GM12873 (cell line): ENCODE measurements around the gene LAMC3.

Source experiments
- TF ChIP-seq, protein P1 (sequence below): IDR thresholded peaks from 2 replicates; pipeline ENCODE4 v1.5.1; 2012; ENCODE audit warnings: low read depth, mild to moderate bottlenecking, moderate library complexity, low read length, control low read depth; ENCODE audit not compliant: insufficient read depth; ENCODE audit errors: missing control alignments

Gene LAMC3

DNA sequence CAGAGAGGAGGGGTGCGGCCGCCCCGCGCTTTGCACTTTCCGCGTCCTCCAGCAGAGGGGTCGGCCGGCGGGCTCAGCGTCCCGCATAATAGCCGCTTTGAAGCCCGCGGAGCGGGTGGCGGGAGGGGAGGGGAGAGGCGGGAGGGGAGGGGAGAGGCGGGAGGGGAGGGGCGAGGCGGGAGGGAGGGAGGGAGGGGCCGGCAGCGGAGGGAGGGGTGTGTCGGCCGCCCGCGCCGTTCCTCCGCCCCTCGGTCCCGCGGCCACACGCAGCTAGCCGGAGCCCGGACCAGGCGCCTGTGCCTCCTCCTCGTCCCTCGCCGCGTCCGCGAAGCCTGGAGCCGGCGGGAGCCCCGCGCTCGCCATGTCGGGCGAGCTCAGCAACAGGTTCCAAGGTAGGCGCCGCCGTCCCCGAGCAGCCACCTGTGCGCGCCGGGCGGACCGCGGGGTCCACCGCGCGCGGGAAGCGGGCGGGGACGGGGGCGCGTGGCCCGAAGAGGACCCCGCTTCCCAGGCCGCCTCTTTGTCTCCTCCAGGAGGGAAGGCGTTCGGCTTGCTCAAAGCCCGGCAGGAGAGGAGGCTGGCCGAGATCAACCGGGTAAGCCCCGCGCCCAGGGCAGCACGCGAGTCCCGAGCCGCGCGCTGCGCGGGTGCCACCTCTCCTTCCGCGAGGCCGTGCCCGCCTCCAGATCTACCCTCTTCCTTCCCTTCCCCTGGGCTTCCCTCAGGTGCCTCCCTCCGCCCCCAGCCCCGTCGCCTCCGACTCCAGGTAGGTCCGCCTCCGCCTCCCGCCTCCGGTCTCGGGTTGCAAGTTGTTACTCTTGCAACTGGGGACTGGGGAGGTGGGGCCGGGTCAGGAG lies 87.5 kb downstream of the LAMC3 start, which contains the start of gene AIF1L:
Gene AIF1L, plus strand, starts transcription at position 263 of the 857 bp plus-strand sequence. Its CDS starts 99 bp downstream, at position 362.
- TF ChIP-seq, protein P1, sequence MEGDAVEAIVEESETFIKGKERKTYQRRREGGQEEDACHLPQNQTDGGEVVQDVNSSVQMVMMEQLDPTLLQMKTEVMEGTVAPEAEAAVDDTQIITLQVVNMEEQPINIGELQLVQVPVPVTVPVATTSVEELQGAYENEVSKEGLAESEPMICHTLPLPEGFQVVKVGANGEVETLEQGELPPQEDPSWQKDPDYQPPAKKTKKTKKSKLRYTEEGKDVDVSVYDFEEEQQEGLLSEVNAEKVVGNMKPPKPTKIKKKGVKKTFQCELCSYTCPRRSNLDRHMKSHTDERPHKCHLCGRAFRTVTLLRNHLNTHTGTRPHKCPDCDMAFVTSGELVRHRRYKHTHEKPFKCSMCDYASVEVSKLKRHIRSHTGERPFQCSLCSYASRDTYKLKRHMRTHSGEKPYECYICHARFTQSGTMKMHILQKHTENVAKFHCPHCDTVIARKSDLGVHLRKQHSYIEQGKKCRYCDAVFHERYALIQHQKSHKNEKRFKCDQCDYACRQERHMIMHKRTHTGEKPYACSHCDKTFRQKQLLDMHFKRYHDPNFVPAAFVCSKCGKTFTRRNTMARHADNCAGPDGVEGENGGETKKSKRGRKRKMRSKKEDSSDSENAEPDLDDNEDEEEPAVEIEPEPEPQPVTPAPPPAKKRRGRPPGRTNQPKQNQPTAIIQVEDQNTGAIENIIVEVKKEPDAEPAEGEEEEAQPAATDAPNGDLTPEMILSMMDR, result no peak

DNA sequence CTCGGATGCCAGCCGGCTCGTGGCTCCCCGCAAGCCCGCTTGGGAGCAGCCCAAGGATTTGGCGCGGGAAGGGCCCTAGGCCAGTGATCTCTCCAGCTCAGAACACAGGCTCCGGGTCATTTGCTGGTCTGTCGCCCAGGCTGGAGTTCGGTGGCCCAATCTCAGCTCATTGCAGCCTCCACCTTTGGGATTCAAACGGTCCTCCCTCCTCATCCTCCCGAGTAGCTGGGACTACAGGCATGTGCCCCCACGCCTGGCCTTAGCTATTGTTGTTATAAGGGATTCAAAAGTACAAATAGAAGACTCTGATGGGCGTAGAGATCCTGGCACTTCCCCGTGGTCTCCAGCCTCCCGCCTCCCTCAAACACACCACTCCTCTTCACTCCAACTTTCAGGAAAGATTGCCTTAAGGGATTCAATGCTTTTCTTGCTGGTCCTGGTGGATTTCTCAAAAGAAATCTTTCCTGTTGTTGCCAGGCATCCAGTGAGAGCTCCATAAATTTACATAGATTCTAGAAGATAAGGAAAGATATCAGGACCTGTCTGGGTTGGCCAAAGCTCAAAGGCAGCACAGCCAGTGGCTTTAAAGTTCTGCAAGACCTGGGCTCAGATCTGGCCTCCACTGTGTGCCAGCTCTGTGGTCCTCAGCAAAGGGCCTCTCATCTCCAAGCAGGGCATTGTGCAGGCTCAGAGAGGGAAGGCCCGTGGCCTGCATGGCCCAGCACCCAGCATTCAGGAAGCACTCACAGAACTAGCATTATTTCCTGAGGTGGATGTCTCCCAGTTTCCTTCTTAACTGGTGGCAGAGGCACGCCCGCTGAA lies 88.4 kb downstream of the LAMC3 start:
- TF ChIP-seq, protein P1, result no peak

DNA sequence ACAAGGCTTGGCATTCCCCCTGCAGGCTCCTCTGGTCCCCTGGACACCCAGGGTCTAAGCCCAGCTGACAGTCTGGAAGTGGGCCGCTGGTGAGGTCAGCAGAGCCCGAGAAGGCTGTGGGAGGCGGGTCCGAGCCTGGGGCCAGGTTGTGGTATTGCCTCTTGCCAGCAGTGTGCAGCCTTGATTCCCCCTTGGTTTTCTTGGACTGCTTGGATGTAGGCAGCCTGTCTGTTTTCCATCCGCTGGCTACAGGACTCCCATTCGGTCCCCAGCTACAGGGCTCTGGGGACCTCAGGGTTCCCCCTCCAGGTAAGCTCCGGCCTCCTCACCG lies 88.9 kb downstream of the LAMC3 start:
- TF ChIP-seq, protein P1, result no peak

DNA sequence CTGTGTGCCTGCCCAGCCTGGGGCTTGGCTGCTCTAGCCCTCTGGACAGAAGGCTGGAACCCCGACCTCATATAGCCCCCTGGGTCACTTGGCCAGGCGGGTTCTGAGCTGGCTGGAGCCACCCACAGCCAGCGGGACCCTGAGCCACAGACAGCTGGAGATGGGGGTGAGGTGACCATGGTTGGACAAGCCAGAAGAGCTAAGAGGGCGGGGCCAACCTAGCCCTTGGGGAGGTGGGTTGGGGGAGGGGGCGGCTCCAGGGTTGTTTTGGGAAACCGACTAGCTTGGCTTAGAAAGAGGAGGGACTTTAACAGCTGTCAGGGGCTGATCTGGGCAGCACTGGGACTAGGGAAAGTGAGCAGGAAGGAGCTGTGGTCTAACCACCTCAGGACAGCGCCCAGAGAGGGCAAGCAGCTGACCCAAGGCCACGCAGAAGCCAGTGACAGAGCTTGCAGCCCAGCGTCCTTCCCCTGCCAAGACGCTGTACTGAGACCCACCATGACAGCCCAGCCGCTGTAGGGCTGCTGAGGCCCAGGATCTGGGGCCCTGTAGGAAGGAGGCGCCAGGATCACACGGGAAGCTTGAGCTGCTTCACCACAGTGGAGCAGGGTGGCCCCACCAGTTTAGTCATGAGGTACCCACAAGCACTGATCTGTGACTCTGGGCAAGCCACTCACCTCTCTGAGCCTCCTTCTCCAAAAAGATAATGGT lies 89.6 kb downstream of the LAMC3 start:
- TF ChIP-seq, protein P1, result no peak

DNA sequence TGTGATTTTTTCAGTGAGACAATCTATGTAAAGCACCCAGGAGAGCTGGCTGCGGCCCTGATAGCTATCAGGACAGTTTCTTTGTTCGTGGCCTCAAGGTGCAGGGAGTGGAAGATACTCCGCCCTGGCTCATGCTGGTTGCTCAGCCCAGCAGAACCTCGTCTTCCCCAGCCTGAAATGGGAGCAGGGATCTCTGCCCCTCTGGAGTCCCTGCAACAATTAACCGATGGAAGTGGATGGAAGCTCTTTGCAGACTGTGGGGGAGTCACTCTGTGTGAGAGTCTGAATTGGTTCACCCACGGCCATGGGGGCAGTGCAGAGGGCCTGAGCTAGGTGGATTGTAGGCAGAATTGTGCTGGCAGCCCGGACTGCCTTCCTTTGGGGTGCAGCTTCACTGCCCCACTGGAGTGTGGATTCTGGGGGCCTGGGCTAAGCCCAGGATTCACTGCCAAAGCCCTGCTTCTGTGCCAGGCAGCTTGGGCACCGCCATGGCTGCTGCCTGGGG lies 90.2 kb downstream of the LAMC3 start:
- TF ChIP-seq, protein P1, result no peak

DNA sequence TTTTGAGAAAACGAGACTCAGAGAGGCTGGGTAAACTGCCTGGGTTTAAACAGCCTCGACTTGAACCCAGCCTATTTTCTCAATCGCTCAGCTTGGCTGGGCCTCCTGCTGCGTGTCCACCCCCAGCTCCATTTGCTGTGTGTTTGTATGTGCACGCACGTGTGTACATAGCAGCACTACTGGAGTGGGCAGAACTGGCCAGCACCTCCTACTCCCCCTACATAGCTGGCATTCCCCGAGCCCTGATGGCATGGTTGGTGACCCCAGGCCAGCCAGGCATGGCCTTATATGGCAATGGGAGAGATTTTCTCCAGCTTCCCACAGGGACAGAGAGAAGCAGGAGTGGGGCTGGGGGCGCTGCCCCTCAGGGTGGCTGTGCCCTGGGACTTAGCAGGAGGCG lies 91.5 kb downstream of the LAMC3 start:
- TF ChIP-seq, protein P1, result no peak
